ENCODE data around the gene OCA2.
"Not testable (repeated sequence)": the region's sequence is repeated elsewhere in the genome, so short reads cannot be mapped to it uniquely, and the experiment has no call there.

OCA2 gene

DNA sequence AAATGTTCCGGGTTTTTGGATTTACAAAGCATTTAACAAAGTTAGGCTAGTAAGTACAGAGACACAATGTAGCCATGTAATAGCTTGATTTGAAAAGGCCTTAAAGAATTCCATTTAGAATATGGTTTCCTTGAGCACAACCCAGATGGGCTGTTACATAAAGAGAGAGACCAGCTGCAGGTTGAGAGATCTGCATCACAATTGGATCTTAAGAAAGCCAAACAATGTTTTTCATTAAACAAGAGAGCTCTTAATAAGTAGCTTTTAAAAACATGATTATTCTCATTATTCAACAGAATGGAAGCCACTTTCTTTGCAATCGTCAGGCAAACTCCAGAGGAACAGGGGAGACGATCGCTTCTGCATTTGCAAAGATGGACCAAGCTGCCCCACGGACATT is 300.3 kb downstream of the OCA2 start:
- no peak for DNase-seq

DNA sequence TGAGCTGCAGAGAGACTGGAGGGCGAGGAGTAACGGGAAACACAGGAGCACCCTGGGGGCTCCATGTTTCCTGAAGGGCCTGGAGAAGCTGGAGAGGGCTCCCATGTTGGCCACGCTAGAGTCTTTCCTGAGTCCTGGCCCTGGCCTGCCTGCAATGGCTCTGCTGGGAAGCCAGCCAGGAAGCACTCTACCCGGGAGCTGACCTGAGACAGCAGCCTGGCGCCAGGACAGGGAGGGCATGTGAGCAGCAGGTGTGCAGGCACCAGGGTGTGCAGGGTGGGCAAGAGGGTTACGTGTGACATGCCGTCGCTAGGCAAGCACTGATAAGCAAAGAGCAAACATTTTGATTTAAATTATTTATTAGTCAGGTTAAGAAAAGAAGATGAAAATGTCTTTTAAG is 301.4 kb downstream of the OCA2 start:
- no peak for DNase-seq

DNA sequence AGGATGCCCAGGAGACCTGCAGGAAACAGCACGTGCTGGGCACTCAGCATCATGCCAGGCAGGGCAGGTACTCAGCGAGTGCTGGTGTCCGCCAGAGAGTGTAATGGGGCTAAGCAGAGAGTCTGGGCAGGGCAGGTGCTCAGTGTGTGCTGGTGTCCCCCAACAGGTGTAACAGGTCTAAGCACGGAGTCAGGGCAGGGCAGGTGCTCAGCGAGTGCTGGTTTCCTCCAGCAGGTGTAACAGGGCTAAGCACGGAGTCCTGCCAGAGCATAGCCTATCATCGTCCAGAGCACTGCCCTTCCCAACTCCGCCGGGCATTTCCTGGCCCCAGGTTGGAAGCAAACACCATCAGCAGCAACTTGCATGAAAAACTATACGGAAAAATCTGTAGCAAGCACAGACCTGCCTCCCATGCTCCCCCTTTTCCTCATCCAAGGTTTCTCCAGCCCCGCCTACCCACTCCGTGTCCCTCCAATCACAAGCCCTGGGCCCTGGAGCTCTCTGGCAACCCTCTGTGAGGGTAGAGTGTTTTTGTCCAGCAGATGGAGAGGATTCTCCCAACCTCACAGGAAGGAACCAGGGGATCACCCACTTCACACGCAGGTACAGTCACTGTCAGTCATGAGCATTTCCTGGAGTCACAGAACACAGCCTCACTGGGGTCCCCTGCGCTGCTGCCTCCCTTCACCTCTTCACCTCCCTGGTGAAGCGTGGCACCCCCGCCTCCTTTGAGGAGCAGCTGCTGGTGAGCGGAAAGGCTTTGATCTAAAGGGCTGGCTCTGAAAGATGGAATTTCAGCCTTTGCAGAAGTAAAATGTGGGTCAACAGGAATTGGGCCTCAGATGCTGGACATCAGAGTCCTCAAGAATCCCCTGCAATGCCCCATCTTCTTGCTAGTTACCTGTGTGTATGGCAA is 302.5 kb downstream of the OCA2 start:
- no peak for DNase-seq

DNA sequence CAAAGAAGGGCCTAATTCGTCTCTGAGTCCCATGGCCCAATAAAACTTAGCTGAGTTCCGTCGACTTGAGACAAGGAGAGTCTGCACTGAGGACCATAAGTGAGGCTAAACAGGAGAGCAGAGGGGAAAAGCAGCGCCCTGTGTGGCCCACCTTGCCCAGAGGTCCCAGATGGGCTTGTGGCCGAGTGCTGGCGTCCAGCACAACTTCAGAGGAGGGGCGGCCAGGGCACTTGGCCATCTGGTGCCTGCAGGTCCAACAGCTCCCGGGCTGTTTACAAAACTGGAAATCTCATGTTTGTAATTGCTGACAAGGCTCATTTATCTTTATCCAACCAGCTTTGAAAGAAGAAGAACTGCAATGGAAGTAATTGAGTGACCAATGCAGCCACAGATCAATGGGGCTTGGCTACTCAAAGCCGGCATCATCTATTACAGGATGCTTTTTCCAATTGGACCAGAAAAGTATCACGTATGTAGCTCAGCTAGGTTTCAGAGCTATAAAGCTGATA is 306.3 kb downstream of the OCA2 start:
- no peak for DNase-seq

DNA sequence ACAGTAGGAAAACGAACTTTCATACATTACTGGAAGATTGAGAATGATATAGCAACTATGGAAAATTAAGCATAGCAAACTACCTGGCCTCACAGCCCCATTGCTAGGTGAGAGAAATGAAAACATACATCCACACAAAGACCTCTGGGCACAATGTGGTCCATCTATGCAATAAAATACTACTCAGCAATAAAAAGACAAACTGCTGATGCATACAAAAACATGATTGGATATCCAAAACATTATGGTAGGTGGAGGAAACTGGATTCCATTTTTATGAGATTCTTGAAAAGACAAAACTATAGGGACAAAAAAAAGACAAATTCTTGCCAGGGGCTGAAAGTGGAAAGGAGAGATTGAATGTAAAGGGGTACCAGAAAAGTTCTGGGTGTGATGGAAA is 308.8 kb downstream of the OCA2 start:
- DNase-seq, result no peak

DNA sequence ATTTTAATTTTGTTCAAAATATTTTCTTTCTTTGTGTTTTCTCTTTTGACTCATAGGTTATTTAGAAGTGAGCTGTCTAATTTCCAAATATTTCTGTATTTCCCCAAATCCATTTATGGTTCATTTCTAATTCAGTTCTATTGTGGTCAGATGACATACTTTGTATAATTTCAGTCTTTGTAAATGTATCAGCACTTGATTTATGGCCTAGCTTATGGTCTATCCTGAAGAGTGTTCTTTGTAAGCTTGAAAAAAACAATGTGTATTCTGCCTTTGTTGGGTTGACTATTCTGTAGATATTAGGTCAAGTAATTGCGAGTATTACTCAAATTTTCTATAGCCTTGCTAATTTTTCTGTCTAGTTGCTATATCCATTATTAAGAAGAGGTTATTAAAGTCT is 311.2 kb downstream of the OCA2 start:
- no peak for DNase-seq

DNA sequence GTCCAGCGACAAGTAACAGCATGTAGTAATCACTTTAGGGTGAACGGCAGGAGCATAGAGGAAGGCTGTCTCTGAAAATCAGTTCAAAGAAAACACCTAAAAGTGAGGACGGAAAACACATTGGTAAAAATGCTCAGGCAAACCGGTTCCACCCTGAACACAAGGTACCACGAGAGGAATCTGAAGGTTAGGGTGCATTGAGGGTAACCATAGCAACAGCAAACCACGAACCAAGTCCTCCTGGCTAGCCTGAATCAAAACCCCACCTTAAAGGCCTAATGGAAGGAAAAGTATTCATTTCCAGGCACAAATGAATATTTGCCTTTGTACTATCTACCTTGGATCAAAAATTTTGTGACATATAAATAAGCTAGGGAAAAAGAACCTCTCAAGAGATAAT is 315.0 kb downstream of the OCA2 start:
- DNase-seq, result no peak

DNA sequence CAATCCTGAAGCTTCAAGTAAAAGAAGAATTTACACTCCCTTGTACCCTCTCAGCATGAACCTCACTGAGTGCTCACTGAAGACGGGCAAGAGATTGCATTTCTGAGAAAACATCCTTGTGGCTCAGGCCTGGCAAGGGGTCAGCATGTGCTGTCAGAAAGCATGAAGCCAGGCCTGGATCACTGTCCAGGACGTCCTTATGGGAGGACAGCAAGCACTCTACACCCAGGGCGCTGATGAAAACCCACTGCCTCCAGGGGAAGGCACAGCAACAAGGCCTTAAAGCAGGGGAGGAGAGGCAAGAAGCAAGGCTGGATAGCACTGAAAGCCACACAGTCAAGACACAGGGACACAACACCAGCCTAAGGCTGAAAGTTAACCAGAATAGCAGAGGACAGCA is 315.4 kb downstream of the OCA2 start:
- no peak for DNase-seq

DNA sequence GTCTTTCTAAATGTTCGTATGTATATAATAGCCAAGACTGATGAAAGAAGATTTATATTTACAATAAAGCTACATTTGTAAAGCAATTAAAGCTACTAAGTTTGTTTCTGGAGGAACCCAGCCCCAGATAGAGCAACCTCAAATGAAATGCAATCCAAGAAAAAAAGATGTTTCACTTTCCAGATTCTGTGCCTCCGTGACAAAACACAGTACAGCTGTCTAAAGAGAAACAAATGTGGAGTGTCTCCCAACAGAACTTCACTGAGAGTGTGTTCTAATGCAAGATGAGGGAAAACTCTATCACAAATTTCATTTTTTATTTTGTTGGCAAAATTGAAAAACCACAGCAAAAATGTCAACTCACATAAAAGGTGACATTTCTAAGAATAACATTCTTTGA is 317.0 kb downstream of the OCA2 start:
- no peak for DNase-seq

DNA sequence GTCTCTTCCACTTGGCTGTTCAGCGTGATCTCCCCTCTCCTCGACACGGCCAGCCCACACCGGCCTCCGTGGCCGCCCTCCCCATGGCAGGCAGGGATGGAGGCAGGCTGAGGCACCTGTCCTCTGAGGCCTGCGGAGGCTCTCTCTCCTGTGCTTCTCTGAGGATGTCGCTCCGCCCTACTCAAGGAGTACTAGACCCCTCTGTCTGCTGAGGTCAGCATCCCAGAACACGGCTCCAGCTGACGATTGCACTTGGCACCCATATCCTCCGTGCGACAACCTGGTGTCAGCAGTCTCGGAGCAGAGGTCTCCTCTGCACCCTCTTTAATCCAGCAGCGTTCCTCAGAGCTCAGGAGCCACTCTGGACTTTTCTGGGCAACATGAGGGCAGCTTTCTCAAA is 322.6 kb downstream of the OCA2 start:
- DNase-seq, result no peak

DNA sequence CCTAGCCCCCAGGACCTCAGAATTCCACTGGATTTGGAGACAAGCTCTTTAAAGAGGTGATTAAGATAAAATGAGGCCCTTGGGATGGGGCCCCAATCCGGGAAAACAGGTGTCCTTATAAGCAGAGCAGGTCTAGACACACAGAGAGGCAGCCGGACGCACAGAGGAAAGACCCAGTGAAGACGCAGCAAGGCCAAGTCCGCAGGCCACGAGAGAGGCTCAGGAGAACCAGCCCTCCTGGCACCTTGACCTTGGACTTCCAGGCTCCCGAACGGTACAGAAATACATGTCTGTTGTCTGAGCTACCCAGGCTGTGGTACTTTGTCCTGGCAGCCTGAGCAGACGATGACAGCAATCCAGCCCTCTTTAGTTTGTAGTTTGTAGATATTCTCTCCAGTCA is 324.5 kb downstream of the OCA2 start:
- no peak for DNase-seq

DNA sequence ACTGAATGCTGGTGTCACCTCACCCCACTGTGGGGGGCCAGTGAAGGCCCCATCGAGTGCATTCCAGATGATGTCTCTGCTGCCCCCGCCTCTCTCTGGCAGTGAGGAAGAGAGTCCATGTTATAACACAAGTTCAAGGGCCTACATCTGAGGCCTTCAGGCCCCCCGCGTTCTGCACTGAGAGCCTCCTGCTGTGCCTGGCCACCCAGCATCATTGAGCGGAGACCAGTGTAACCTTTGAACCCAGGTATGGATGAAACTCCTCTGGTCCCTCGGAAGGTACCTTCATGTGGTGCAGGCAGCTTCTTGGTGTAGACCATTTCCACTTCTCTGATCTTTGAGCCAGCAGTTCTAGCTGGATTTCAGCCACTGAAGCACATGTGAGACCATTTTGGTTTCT is 324.9 kb downstream of the OCA2 start:
- no peak for DNase-seq

DNA sequence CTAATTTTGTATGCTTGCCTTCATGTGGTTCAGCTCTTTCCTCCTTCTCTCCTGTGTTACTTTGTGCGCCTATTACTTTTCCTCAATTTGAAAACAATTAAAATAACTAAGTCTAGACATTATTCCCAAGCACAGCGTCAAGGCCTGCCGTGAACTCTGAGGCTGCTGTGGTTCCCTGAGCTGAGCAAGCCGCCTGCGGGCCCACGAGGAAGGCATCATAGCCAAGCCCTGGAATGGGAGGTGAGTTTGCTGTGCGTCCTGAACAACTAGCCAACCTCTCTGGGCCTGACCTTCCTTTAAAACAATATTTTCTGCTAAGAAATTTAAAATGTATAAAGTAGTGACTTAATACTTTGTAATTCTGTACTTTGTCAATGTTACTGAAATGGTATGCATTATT is 327.2 kb downstream of the OCA2 start:
- no peak for DNase-seq

DNA sequence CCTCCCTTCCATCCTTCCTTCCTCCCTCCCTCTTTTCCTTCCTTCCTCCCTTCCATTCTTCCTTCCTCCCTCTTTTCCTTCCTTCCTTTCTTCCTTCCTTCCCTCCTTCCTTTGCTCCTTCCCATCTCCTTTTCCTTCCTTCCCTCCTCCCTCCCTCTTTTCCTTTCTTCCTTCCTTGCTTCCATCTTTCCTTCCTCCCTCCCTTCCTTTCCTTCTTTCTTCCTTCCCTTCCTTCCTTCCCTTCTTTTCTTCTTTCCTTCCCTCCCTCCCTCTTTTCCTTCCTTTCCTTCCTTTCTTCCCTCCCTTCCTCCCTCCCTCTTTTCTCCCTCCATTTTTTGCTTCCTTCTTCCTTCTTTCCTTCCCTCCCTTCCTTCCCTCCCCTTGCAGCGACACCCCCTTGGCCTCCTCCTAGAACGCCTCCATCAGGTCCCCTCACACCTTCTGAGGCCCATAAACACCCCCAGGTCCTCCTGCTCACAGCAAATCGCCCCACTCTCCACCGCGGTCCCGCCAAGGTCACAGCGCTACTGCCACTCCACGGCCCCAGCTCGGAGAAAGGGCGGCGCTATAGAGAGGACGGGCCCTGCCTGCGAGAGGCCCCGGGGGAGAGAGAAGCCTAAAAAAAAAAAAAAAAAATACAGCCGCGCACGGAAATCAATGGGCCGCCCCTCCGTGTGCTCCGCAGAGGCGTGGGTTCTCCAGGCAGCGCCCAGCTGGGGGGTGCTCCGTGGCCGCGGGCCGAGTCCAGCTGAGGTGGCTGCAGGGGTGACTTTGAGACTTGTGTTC is 328.2 kb downstream of the OCA2 start:
- DNase-seq, result no peak

DNA sequence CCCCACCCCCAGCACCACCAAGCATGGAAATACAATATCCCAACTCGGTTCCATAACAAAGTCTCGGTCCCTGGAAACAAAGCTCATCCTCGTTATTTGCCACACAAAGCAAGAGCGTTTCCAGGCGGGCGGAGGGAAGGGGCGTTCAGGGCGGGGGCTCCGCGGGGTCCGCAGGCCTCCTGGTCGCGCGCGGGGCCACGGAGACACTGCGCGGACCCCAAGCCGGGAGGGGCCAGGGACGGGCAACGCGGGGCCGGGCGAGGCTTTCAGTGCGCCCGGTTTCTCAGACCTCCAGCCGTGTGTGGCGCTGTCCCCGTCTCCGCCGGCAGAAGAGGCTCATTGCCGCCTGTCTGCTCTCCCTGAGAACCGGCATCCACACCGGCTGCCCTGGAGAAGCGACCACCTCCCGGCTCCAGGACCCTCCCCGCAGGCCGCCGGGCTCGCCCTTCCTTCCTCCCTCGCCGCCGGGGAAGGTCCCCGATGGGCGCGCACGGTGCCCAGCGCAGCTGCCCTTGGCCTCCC is 329.0 kb downstream of the OCA2 start:
- no peak for DNase-seq

DNA sequence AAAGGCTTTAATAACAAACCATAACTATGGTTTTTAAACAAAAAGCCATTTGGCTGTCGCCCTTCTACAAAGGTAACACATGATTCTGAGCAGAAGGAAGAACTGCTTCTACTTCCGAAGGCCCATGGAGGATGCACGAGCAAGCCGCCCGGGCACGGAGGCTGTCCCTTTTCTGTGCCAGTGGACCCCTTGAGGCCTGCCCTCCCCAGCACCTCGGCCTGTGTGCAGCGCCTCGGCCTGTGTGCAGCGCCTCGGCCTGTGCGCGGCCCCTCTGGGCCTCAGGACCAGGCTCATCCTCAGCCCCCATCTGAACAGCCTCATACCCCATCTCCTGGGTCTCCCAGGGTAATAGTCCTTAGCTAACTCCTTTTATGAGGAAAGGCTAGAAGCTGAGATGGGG is 329.5 kb downstream of the OCA2 start:
- no peak for DNase-seq

DNA sequence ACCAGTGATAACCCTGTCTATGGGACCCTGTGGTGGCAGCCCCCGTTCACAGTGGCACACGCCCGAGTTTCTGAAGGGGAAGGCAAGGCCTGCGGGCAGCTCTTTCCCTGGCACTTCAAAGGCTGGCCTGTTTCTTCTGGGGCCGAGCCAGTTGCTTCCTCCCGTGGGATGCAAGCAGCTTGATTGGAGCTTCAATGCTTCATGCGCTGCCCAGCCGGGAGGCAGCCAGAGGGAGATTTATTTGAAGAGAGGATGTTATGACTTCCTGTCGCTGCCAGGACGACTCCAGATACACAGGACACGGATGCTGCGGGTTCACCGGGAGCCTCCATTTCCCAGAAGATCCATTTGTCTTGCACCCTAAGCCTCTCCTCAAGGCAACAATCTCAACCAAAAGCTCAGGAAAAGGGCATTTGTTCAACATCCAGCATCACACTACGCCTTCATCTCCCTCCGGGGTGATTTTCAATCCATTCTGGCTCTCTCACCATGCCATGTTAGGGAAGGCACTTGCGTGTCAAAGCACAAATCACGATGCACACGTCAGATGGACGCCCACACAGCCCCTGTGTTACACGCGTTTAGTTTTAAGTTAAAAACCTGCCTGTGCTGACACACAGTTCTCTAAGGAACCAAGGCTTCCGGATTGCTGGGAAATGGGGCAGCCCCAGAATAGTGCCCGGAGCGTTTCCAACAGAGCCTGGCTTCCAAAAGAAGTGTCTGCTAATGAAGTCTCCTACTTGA is 330.2 kb downstream of the OCA2 start:
- no peak for DNase-seq

DNA sequence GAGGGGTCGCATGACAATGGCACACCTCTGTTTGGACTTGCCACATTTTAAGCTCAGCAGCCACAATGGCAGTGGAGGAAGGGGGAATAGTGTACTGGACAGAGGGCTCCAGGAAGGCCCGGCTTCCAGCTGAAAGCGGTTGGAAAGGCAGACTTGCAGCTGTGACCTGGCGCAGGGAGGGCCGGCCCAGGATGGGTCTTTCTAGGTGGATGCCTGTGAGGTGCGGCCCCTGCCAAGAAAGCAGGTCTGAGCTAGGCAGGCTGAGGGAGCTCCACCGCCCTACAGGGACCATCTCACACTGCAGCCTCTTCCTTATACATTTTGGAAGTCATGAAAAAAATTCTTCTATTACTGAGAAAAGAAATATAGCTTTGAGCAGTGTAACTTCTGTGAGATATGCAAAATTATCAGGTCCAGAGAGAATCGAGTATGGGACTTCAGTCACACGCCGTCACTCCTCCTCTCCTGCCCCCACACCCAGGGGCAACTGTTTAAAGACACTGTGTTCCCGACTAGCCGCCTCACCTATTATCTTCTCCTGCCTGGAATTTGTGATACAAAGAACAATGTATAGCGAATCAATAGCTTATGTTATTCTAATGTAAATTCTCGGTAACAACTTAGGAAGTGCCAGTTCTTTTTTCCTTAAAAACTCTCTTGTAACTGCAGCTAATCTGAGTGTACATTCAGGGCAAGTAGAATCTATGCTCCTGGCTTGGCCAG is 331.0 kb downstream of the OCA2 start:
- no peak for DNase-seq

DNA sequence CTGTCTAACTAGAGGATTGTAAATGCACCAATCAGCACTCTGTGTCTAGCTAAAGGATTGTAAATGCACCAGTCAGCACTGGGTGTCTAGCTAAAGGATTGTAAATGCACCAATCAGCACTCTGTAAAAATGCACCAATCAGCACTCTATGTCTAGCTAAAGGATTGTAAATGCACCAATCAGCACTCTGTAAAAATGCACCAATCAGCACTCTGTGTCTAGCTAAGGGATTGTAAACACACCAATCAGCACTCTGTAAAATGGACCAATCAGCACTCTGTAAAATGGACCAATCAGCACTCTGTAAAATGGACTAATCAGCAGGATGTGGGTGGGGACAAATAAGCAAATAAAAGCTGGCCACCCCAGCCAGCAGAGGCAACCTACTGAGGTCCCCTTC is 331.7 kb downstream of the OCA2 start:
- not testable (repeated sequence) for DNase-seq

DNA sequence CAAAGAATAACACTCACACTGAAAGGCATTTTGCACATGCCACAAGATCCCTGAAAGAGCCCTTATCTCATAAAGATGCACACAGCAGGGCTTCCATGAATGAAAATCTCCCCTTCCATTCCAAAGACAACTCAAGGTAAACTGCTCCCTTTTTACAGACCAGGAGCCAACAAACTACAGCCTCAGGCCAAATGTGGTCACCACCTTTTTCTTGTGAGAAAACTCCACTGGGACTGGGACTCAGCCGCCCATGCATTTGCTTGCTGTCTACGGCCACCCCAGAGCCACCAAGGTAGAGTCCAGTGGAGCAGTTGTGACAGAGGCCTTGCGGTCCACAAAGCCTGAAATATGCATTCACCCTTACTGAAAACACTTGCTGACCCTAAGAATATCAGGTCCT is 334.8 kb downstream of the OCA2 start:
- no peak for DNase-seq

DNA sequence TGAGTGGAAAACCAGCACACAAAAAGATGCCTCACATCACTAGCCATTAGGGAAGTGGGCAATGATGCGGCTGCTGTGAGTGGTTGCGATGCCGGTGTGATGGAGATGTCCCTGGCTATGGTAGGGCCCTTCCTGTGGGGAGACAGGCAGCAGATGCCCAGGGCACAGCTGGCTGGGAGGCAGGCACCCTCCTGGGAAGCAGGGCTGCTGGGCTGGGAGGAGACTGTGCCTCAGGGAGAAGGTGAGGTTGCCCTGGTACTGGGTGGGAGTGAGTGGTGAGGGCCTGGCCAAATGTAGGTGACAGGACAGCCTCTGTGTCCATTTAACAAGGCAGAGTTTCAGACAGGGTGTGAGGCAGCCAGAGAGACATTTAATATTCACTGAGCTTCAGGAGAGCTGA is 335.6 kb downstream of the OCA2 start:
- no peak for DNase-seq

DNA sequence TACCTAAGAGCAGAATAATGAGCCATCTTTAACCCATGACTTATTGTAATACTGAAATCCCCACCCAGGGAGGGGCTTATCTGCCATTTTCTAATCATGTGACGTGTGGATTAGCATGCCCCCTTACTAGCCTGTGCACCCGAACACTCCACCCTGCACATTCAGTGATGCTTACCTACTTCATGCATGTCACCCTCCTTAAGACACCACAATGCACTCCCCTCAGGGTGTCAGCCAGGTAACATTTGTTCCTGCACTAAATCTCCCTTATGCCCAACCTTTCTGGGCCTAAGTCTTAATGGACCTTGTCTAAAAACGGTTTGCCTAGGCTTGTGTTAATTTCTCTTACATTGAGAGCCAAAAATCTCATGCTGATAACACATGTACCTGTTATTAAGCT is 336.6 kb downstream of the OCA2 start:
- DNase-seq, result no peak

DNA sequence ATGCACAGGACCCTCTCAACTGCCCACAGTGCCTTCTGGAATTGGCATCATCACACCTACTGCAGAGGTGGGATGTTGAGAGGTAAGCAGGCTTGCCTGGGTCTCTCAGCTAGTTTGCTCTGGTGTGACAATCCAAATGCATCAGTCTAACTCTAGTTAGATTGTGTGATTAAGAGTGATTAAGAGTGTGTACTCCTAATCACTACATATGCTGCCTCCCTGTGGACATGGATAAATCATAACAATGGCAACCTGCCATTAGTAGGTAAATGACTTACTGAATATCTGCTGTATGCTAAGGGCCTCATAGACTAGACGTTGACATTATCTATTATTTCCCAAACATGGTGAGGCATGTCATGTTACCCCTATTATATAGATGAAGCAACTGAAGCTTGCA is 342.1 kb downstream of the OCA2 start:
- no peak for DNase-seq

Measured in KG1 (cell line).